ENCODE data around the gene TFAP2C.

GRCh38 chr20:56616716-56617115 lies 12.4 kb upstream of the TFAP2C start:
- TF ChIP-seq EZH2 (IDR thresholded peaks at IDR 0.05; ENCODE audit: insufficient read depth, poor library complexity, severe bottlenecking): no peak
- no peak for TF ChIP-seq EZH2phosphoT487 (IDR thresholded peaks at IDR 0.05; ENCODE audit: insufficient read depth, low read depth)

All from GM23248 (cell line).